GM18526 (cell line): ENCODE measurements around the gene OCRL.

Source experiments
- POLR2A ChIP-seq: IDR thresholded peaks from 3 replicates; pipeline ENCODE4 v1.6.1; 2011; ENCODE audit not compliant: insufficient read length; ENCODE audit errors: extremely low read depth

The OCRL gene

DNA sequence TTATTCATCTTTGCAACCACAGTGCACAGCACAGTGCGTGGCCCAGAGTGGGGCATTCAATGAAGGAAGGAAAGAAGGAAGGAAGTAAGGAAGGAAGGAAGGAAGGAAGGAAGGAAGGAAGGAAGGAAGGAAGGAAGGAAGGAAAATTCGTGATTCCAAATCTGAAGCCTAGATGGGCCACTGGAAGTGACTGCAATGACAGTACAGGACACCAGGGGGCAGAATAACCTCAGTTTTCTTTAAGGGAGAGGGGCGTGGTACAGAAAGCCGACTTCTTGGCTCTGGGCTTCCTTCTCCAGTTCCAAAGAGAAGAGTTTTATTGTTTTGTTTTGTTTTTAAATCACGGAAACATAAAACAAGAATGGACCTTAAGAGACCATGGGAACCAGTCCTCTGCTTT, 66.9 kb downstream of the OCRL start:
- no peak for TF ChIP-seq POLR2A

DNA sequence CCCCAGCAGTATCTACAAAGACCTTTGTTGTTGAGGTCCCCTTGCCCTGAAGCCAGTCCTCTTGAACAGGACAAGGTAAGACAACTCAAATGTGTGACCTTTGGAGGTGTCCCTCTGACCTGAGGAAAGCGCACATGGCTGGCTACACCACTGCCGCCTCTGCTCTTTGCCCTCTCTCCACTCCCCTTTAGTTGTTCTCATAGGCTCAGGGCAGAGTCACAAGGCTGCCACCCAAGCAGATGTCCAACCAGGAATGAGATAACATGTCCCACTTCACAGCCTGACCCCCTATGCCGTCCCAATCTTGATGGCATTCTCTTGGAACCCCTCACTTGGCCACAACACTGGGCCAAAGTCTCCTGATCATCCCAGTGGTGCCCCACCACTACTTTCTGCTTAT, 68.4 kb downstream of the OCRL start:
- TF ChIP-seq POLR2A = no peak

DNA sequence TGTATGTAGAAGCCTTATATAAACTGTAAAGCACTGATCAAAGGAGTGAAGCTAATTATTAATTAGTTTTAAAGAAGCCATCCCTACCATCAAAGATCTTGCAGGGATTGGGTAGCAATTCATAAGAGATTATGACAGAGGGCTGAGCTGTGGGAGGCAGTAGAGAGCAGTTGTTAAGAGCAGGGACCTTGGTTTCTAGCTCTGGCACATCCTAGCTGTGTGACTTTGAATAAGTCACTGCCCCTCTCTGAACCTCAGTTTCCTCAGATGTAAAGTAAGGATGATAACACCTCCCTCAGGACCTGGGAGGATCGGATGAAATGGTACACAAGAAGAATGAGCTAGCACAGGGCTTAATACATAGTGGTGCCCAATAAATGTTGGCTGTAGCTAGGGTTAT, 69.3 kb downstream of the OCRL start:
- TF ChIP-seq POLR2A = no peak

DNA sequence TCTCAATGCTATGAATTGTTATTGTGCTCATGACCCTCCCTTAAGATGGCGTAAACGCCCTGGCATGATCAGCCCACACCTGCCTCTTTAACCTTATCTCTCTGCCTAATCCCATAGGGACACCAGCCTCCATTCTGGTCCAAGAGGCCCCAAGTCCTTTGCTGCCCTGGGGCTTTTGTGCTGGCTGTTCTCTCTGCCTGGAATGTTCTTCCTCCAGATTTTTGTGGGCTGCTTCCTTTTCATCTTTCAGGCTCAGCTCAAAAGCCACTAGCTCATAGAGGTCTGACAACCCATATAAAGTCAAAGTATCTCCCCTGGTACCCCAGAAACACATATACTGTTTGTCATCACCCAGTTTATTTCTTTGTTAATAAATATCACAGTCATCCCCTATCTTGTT, 72.3 kb downstream of the OCRL start:
- TF ChIP-seq POLR2A = no peak

DNA sequence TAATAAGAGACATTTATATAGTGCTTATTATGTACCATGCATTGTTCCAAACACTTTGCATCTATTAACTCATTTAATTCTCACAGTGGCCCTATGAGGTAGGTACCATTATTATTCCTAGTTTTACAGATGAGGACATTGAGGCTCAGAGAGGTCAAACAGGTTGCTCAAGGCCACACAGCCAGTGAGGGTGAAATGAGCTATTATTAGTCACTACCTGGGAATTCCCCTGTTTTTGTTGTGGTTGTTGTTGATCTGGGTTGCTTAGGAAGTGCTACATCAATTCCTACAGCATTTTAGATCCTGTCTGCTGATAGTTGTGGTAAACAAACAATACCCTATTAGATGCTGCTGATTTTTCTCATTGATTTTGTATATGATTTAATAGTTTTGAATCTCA, 73.5 kb downstream of the OCRL start:
- TF ChIP-seq POLR2A = no peak

DNA sequence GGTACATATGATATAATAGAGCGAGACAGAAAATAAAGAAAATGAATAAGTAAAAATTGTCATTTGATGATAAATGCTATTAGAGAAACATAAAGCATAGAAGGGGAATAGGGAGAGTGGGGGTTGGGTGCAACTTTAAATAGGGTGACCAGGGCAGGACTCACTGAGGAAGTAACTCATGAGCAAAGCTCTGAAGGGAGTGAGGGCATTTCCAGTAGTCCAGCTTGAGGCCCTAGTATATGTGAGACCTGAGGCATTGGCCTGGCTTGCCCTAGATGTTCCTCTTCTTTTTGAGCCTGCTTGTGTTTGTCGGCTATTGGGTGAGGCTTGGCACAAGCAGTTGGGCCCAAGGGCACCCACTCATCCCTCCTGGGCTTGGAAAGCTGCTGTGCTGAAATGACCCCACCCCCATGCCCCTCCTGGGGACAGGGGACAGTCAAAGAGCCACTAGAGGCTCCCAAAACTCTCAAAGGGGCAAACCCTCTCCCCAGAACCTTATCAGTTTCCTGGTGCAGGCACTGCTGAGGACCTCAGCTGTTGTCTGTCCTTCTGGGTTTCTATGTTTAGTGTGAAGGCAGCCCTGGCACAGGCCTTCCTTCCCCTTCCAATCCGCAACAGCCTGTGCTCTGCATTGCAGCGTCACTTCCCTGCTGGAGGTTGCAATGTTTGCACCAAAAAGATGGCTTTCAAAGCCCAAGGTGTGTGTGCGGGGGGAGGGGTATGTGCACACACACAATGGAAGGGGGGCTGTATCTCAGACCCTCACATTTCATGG, 74.6 kb downstream of the OCRL start:
- TF ChIP-seq POLR2A = no peak

DNA sequence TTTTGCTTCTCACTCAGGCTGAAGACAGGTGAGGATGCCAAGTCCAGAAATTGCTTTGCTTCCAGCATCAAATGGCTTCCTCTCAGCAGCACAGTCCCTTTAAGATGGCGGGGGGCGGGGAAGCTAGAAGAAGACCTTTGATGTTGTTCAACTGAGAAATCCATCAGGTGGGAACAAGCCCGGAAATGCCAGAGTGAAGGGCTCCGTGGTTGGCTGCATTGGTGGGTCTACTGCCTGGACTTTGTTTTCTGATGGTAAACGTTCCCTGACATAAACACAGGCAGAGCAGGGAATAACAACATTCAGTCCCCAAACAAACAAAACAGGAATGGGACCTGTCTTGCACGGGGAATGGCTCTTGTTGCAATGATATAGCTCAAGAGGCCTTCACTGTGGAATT, 77.4 kb downstream of the OCRL start:
- TF ChIP-seq POLR2A = no peak

DNA sequence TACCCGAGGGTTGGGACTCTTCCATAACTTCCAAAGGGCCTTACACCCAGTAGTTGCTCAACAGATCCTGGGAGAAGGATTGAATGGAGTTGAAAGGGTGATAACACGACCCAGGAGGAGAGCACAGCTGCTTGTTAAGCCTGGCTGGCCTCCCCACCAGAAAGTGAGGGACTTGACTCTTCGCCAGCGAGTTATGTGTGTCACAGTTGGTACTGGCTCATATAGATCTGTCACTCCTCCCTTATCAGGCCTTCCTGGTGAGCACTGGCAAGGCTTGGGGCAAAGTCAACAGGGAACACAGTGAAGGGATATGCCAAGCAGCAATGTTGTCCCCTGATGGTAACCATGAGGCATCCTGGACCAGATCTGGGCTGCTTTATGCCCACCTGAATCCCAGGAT, 78.9 kb downstream of the OCRL start:
- no peak for TF ChIP-seq POLR2A

DNA sequence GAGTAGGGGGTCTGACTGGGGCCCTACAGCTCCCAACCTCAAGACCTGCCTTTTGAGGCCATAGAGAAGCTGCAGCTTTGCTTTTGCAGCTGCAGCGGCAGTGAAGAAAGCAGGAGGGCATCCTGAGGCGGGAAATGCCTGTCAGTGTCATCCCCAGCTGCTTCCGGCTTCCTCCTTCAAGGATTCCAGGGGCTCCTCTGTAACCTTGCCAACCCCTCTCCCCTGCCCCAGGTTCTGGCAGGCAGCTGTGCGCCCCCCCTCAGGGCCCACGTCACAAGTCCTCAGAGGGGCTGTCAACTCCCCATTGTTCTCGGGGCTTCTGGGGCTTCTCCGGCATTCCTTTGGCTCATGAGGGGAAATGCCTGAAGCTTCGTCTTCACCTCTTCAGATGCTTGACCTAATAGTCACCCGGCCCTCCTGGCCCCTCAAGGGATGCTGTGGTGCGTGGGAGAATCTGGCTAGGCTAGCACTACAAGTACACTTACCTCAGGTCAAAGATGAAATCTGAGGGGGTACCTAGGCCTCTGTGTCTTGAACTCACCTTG, 82.8 kb downstream of the OCRL start:
- no peak for TF ChIP-seq POLR2A

DNA sequence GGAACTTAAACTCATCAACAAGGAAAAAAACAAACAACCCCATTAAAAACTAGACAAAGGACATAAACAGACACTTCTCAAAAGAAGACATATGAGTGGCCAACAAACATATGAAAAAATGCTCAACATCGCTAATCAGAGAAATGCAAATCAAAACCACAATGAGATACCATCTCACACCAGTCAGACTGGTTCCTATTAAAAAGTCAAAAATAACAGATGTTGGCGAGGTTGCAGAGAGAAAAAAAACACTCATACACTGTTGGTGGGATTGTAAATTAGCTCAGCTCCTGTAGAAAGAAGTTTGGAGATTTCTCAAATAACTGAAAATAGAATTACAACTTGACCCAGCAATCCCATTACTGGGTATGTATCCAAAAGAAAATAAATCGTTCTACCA, 86.0 kb downstream of the OCRL start:
- TF ChIP-seq POLR2A = no peak

DNA sequence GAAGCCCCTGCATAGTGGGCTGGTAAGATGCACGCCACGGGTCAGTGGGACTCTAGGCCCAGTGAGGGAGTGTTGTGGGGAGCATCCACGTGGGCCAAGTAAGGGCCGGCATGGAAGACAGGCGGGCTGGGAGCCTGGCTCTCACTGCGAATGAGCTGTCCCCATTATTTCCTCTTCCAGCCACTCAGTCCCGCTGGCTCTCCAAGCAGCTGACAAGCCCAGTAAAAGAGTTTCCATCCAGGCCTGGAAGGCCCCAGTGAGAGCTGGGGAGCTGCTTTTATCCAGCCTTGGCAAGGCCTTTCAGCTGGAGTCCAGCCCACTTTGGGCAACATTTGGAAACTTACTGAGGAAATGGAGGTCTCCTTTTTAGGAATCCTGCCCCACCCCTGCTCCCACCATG, 89.8 kb downstream of the OCRL start:
- TF ChIP-seq POLR2A = no peak

DNA sequence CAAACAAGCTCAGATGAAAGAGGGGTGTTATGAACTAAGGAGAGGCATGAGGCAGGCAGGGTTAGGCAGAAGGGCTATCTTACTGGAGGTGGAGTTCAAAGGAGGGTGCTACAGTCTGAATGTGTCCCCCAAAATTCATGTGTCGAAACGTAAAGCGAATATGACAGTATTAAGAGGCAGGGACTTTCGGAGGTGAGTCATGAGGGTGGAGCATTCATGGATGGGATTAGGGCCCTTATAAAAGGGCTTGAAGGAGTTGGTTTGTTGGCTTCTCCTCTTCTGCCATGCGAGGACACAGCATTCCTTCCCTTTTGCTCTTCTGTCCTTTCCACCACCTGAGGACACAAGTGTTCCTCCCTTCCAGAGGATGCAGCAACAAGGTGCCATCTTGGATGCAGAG, 91.8 kb downstream of the OCRL start:
- TF ChIP-seq POLR2A = no peak

DNA sequence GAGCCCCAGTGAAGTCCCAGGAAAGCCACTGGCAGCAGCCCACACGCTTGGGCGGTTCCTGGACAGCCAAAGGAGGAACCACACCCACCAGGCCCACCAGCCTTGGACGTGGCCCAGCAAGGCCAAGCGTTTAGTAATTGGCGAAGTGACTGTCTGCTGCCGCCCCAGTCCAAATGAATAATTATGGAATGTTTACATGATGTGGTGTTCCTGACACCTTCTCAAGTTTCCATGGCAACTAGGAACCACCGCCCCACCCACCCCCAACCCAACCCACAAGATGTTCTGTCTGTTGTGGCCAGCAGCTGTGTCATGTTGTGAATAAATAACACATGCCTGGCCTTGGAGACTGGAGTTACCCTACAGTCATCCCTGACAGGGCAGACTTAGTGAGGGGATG, 92.4 kb downstream of the OCRL start:
- TF ChIP-seq POLR2A = no peak

DNA sequence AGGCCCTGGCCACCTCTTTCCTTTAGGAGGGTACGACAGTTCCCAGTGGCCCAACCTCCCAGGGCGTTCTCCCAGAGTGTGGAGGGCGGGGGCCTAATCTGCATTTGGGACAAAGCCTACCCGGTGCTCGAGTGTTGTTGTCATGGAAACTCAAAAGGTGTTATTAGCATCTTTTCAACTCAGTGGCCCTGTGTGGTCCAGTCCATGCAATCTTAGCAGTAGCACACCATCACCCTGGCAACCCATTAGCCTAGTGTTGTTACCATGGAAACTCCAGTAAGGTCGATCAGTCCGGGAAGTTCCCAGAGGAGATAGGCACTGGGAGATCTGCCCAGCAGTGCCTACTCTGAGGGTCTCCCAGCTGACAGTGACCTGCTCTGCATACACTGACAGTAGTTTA, 94.5 kb downstream of the OCRL start:
- no peak for TF ChIP-seq POLR2A

DNA sequence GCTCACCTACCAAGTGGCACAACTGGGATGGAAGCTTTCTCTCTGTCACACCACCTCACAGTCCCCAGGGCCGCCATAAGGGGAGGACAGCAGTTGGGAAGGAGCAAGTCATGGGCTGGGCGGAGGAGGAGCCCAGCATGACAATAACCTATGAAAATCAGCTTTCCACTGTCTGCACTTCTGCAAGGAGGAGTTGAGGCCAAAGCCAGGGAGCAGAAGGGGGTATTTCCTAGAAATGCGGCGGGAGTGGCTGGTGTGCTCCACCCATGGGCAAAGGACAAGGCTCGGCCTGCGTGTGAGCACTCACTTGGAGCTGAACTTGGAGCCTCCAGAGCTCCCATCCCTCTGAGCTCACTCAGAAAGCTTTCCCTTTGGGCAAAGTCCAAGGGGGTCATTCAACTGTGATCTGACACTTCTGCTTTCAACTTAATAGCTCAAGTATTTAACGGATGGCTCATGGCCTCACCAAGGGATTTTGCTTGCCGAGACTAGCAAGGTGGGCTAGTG, 96.2 kb downstream of the OCRL start:
- no peak for TF ChIP-seq POLR2A

DNA sequence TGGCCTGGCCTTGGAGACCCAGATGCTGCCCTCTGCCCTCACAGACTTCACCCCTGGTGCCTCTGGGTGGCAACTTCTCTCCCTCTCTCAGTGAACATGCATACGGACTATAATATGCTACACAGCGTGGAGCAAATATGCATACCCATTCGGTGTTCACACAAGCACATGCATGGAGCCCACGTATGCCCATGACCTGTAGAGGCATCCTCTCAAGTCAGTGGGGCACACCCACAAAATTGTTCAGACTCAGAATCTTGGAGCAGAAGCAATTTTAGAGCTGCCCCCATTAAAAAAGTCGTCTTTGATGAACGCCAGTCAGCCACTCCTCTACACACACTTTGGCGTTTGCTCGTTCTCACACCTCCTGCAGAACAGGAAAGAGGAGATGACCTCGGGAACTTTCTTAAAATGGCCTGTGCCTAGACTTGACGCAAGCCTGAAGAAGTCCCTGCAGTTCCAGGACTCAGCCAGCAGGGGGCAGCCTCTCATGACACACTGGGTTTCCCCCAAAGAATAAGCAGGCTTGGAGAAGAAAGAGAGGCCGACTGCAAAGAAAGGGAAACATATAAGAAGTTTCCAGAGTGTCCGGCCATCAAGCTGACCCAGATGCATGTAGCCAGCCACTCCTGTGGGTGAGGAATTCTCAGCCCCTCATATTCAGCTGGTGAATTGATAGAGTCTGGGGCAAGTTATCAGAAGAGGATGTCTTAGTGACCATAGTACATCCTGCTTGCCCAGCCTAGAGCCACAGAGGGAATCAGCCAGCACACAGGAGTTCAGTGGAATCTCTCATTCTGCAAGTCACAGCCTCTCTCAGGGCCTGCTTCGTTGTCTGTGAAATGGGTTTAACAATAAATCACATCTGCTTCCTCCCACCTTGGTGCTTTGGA, 97.4 kb downstream of the OCRL start:
- TF ChIP-seq POLR2A = no peak

DNA sequence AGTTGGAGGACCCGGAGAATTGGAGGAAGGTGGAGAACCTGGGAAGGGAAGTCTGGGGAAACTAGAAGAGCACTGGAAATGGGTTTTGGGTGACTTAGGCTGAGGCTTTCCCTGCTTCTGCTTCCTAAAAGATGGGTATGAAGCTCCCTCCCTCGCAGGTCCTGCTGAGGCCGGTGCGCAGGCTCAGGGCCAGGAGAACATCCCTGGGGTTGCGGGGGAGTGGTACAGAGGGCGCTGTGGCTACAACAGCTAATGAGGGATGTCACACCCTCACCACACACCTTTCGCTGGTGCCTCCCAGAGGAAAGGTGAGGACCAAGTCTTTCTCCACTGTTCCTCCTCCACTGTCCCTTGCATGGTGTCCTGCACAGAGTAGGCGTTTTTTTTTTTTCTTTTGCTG, 98.9 kb downstream of the OCRL start:
- no peak for TF ChIP-seq POLR2A

DNA sequence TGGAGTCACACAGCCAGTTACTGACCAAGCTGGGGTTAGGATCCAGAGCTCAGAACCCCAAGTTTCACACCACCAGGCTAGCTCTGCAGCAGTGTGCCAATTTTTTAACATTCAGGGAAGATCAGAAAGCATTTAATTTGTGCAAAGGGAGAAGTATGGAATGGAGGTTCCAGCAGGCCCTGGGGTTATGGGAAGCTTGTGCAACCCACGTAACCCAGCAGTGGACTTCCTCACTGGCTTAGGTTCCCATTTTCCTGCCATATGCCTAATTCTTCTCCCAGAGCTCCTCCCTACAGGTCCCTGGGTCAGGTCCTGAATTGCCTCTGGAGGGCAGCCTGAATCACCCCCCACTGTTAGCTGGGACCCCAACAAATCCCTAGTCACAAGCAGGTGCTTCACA, 100.7 kb downstream of the OCRL start:
- no peak for TF ChIP-seq POLR2A
